K562 (cell line): ENCODE measurements around the gene FAM83B. TPM values are rescaled to one million over a fixed set of nuclear protein-coding genes. Genes with fewer than 3 reads are reported as not detected.

Source experiments
- ATAC-seq: fragments of 200-7000 bp; cut with Tn5 transposase; 3 replicates; pipeline ENCODE4 v1.9.1; 2020; ENCODE audit warnings: moderate library complexity
- BruUV-seq: library from RNA; stranded (reverse); fragments of 400-500 nt; replicated peaks from 2 replicates; lab custom pipeline; 2021; lab: Mats Ljungman, UMichigan
- CTCF ChIA-PET: fragments of 300-600 bp; formaldehyde crosslinking; extraction: SDS; loops from one replicate; lab custom pipeline; 2021; ENCODE audit warnings: low intra/inter-chr PET ratio; lab: Yijun Ruan, JAX
- POLR2A ChIA-PET: fragments of 300-600, 350-650 bp; sonication (Branson Sonifier 250); formaldehyde crosslinking; extraction: SDS; loops from one replicate; lab custom pipeline; 2021; ENCODE audit warnings: antibody characterized with exemption, inconsistent platforms; lab: Yijun Ruan, JAX
- DNase-seq, 4 experiments: peaks; one replicate each; pipeline versions ENCODE4 v3.0.0 to v3.0.0-alpha.2; 2011 to 2018; ENCODE audit warnings: low spot score in 3 of 4, mixed read lengths in 3 of 4; ENCODE audit errors: extremely low read depth in 1 of 4
- FAIRE-seq: peaks from 2 replicates; lab custom pipeline; 2011; peaks lifted over from hg19 to GRCh38; lab: Jason Lieb, UNC
- H2AFZ ChIP-seq: 2 replicates; pipeline ENCODE4 v1.6.0; 2011; ENCODE audit warnings: low read depth, low read length, control low read depth, inconsistent platforms
- H3K27ac ChIP-seq: fragments of 200-600 bp; 3 replicates; pipeline ENCODE4 v1.8.0; 2011; ENCODE audit warnings: low read depth, mild to moderate bottlenecking, control low read depth, inconsistent platforms, low read length, moderate library complexity, mixed read lengths; ENCODE audit errors: extremely low read depth
- H3K27me3 ChIP-seq, 2 experiments: fragments of 300-600 bp in 1 of 2; 2 replicates in 1 of 2; 3 replicates in 1 of 2; pipeline versions ENCODE4 v1.6.0 to v1.8.0; 2011; ENCODE audit warnings: inconsistent platforms in 2 of 2, low read length in 2 of 2, mild to moderate bottlenecking in 1 of 2, mixed read lengths in 1 of 2, moderate library complexity in 1 of 2; ENCODE audit not compliant: control insufficient read depth in 2 of 2, insufficient read depth in 2 of 2
- H3K36me3 ChIP-seq: fragments of 300-600 bp; 3 replicates; pipeline ENCODE4 v1.8.0; 2011; ENCODE audit warnings: mild to moderate bottlenecking, low read length, inconsistent platforms; ENCODE audit not compliant: control insufficient read depth, insufficient read depth
- H3K4me1 ChIP-seq, 2 experiments: fragments of 200-600 bp in 1 of 2; replicated peaks in 1 of 2; 2 replicates in 1 of 2; 3 replicates in 1 of 2; pipeline versions ENCODE4 v1.5.1 to v1.8.0; 2011; ENCODE audit warnings: inconsistent platforms in 2 of 2, low read length in 2 of 2, mild to moderate bottlenecking in 1 of 2, mixed read lengths in 1 of 2, moderate library complexity in 1 of 2; ENCODE audit not compliant: control insufficient read depth in 2 of 2, insufficient read depth in 2 of 2
- H3K4me2 ChIP-seq: 2 replicates; pipeline ENCODE4 v1.6.1; 2011; ENCODE audit warnings: low read length, control low read depth, inconsistent platforms, mixed read lengths; ENCODE audit not compliant: insufficient read depth
- H3K4me3 ChIP-seq: fragments of 200-600 bp; sonication (generic), shearing (Covaris generic); 2 replicates; pipeline ENCODE4 v1.5.1; 2016; ENCODE audit warnings: control low read depth, inconsistent platforms
- H3K79me2 ChIP-seq: fragments of 200-600 bp; 3 replicates; pipeline ENCODE4 v1.8.0; 2011; ENCODE audit warnings: low read length, inconsistent platforms; ENCODE audit not compliant: control insufficient read depth, insufficient read depth
- H3K9ac ChIP-seq, 2 experiments: 2 replicates each; pipeline versions ENCODE4 v1.6.0 to v1.6.1; 2011; ENCODE audit warnings: low read depth in 2 of 2, low read length in 2 of 2, control low read depth in 1 of 2, inconsistent platforms in 1 of 2, mild to moderate bottlenecking in 1 of 2, mixed read lengths in 1 of 2; ENCODE audit not compliant: insufficient read depth in 1 of 2
- H3K9me1 ChIP-seq: one replicate; pipeline ENCODE4 v1.6.0; 2011; ENCODE audit warnings: inconsistent platforms, mild to moderate bottlenecking, low read length, moderate library complexity; ENCODE audit not compliant: control insufficient read depth, insufficient read depth
- H3K9me3 ChIP-seq: replicated peaks from 2 replicates; pipeline ENCODE4 v1.5.1; 2011; ENCODE audit warnings: low read depth, low read length, inconsistent platforms; ENCODE audit not compliant: control insufficient read depth, insufficient read depth
- H4K20me1 ChIP-seq: replicated peaks from 2 replicates; pipeline ENCODE4 v1.6.1; 2011; ENCODE audit warnings: low read length, inconsistent platforms, mixed read lengths; ENCODE audit not compliant: control insufficient read depth, insufficient read depth
- BRF1 ChIP-seq: IDR thresholded peaks from 3 replicates; pipeline ENCODE4 v1.6.1; 2011; ENCODE audit warnings: borderline replicate concordance, mild to moderate bottlenecking; ENCODE audit not compliant: insufficient read length; ENCODE audit errors: extremely low read depth
- CTBP1 ChIP-seq: fragments of 450-650 bp; IDR thresholded peaks from 2 replicates; pipeline ENCODE4 v1.6.1; 2016; ENCODE audit warnings: borderline replicate concordance
- DIDO1 ChIP-seq: fragments of 450-650 bp; IDR thresholded peaks from 2 replicates; pipeline ENCODE4 v1.6.1; 2016; ENCODE audit warnings: low read depth, missing biosample characterization, missing genetic modification characterization
- EGR1 ChIP-seq: fragments of 450-650 bp; conservative IDR thresholded peaks from 2 replicates; pipeline ENCODE4 v1.6.1; 2017; ENCODE audit warnings: mild to moderate bottlenecking
- ELF1 ChIP-seq: fragments of 200-800 bp; sonication (Bioruptor generic); IDR thresholded peaks from 2 replicates; pipeline ENCODE4 v1.6.1; 2016; ENCODE audit warnings: missing genetic modification characterization, missing compliant biosample characterization
- MTA2 ChIP-seq: fragments of 450-650 bp; IDR thresholded peaks from 2 replicates; pipeline ENCODE4 v1.6.1; 2016; ENCODE audit warnings: low read depth
- NFE2L1 ChIP-seq: fragments of 450-650 bp; IDR thresholded peaks from 2 replicates; pipeline ENCODE4 v1.6.1; 2016; ENCODE audit warnings: missing genetic modification characterization, low read depth, mild to moderate bottlenecking, missing compliant biosample characterization, moderate library complexity, borderline replicate concordance
- POLR2B ChIP-seq: fragments of 450-650 bp; IDR thresholded peaks from 2 replicates; pipeline ENCODE4 v1.6.1; 2018; ENCODE audit warnings: low read depth; ENCODE audit not compliant: partially characterized antibody
- RCOR1 ChIP-seq, 2 experiments: IDR thresholded peaks; 2 replicates each; pipeline ENCODE4 v1.6.1; 2012; ENCODE audit warnings: low read depth in 2 of 2, low read length in 2 of 2, borderline replicate concordance in 1 of 2, improper control_type of control experiment in 1 of 2
- THRAP3 ChIP-seq: fragments of 450-650 bp; IDR thresholded peaks from 2 replicates; pipeline ENCODE4 v1.6.1; 2016; ENCODE audit warnings: mild to moderate bottlenecking, inconsistent platforms, borderline replicate concordance
- WHSC1 ChIP-seq: IDR thresholded peaks from one replicate; pipeline ENCODE4 v1.6.1; 2012; ENCODE audit warnings: low read length, control low read depth, inconsistent platforms
- ZBTB17 ChIP-seq: fragments of 450-650 bp; formaldehyde crosslinking; IDR thresholded peaks from 2 replicates; pipeline ENCODE4 v1.4.0; 2020; ENCODE audit warnings: mild to moderate bottlenecking
- ZNF184 ChIP-seq: sonication (generic); formaldehyde crosslinking; IDR thresholded peaks from 2 replicates; pipeline ENCODE4 v1.5.0; 2020; ENCODE audit warnings: missing genetic modification reagents
- ZNF212 ChIP-seq: fragments of 450-650 bp; formaldehyde crosslinking; IDR thresholded peaks from 2 replicates; pipeline ENCODE4 v1.4.0; 2020; ENCODE audit warnings: mild to moderate bottlenecking
- ZNF57 ChIP-seq: fragments of 450-650 bp; formaldehyde crosslinking; IDR thresholded peaks from 2 replicates; pipeline ENCODE4 v1.4.0; 2020; ENCODE audit warnings: mild to moderate bottlenecking, moderate library complexity
- WGBS: fragments of 100-300 bp; shearing (Covaris generic); methylation state at CpG from one replicate; pipeline ENCODE4 v1.1.6; 2016; ENCODE audit warnings: low coverage, mixed read lengths; ENCODE audit not compliant: insufficient coverage; ENCODE audit errors: missing lambda C conversion rate; 5-methylcytosine and 5-hydroxymethylcytosine counted together
- in situ Hi-C: fragments of 300-500 bp; cut with MboI; formaldehyde crosslinking; loops from 4 replicates; pipeline ENCODE4 v1.15.0; 2018; ENCODE audit warnings: inconsistent platforms, mixed read lengths
- intact Hi-C: fragments of 100-400 bp; cut with micrococcal nuclease; formaldehyde crosslinking; loops from 2 replicates; pipeline ENCODE4 v1.14.2; 2022
- polyA plus RNA-seq, 8 experiments: library from polyadenylated mRNA; depleted of rRNA in 4 of 8; stranded (reverse) in 5 of 8; unstranded in 3 of 8; fragments of >200 nt; fragmentation: Nextera tagmentation in 2 of 8; fragmentation: Illumina TruSeq in 1 of 8; extraction: Ambion mirVana in 2 of 8; extraction: Trizol in 1 of 8; gene quantifications; 2 replicates each; pipeline versions ENCODE4 v1.2.1 to v1.2.3, GENCODE V29; 2011 to 2014; ENCODE audit warnings: inconsistent platforms in 1 of 8, missing spikeins in 1 of 8
- total RNA-seq, 7 experiments: library from RNA; depleted of rRNA in 6 of 7; stranded (reverse); fragments of >200 nt in 6 of 7; fragmentation: Illumina TruSeq in 2 of 7; extraction: Trizol in 2 of 7; gene quantifications; 2 replicates each; pipeline versions ENCODE4 v1.2.1 to v1.2.3, GENCODE V29; 2011 to 2021; ENCODE audit warnings: low replicate concordance in 1 of 7
- TF ChIP-seq, protein P1 (sequence below), 2 experiments: fragments of 450-650 bp in 1 of 2; sonication (generic) in 1 of 2; formaldehyde crosslinking in 1 of 2; IDR thresholded peaks in 1 of 2; conservative IDR thresholded peaks in 1 of 2; 2 replicates each; pipeline versions ENCODE4 v1.6.1 to v1.8.1; 2016 to 2023; ENCODE audit warnings: mild to moderate bottlenecking in 2 of 2, moderate library complexity in 2 of 2, inconsistent platforms in 1 of 2, missing genetic modification reagents in 1 of 2
- TF ChIP-seq, protein P2 (sequence below): IDR thresholded peaks from 2 replicates; pipeline ENCODE4 v1.6.1; 2011; ENCODE audit not compliant: insufficient read length; ENCODE audit errors: extremely low read depth
- TF ChIP-seq, protein P3 (sequence below): sonication (generic); formaldehyde crosslinking; IDR thresholded peaks from 2 replicates; pipeline ENCODE4 v1.8.1; 2023; ENCODE audit warnings: mild to moderate bottlenecking, missing genetic modification reagents
- TF ChIP-seq, protein P4 (sequence below): fragments of 450-650 bp; conservative IDR thresholded peaks from 2 replicates; pipeline ENCODE4 v1.6.1; 2016; ENCODE audit warnings: missing genetic modification characterization, low read depth, mild to moderate bottlenecking, control low read depth, missing compliant biosample characterization

FAM83B gene
- total and polyA plus RNA-seq, 9 of the 15 experiments (the other 6 are each of a cell fraction or from before 2014, with no cell fraction given), result not detected

DNA sequence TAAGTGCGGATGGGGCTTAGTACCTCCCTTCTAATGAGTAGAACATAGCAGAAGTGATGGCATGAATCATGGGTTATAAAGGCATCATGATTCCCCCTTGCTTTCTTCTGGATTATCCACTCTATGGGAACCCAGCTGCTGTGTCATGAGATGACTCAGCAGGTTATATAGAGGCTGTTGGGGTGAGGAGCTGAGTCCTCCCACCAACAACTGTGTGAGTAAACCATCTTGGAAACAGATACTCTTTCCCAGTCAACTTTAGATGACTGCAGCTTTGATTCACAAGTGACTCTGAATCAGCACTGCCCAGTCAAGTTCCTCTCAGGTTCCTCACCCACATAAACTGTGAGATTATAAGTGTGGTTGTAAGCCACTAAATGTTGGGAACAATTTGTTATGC is 46.3 kb downstream of the FAM83B start:
- no peak for DNase-seq
- no TSS peak for BruUV-seq
- no peak overlapping the region for H3K27ac ChIP-seq
- in situ Hi-C loops (no loop called here), intact Hi-C loops (no loop called here)
- 0% methylated on average over 1 of the region's 1 CpG for WGBS
- H3K4me2 ChIP-seq, result no peak overlapping the region
- H3K4me3 ChIP-seq, result no peak overlapping the region
- ChIA-PET POLR2A (no interaction called here), CTCF (no interaction called here)
- H3K9me3 ChIP-seq, result no peaks in the 10 kb centered on the region
- TF ChIP-seq THRAP3 (no peak), RCOR1 (IDR thresholded peaks at IDR 0.05; ENCODE audit: borderline replicate concordance in 1 of 2, low read depth in 2 of 2, low read length in 2 of 2) (no peak), NFE2L1 (tag) (no peak), MTA2 (no peak), BRF1 (no peak), EGR1 (no peak), ZNF212 (CRISPR knock-in tag) (no peak), WHSC1 (no peak), ZNF184 (no peak), CTBP1 (no peak), ZNF57 (CRISPR knock-in tag) (no peak), ZBTB17 (no peak), POLR2B (no peak), ELF1 (no peak), DIDO1 (tag) (no peak)
- TF ChIP-seq, protein P1, sequence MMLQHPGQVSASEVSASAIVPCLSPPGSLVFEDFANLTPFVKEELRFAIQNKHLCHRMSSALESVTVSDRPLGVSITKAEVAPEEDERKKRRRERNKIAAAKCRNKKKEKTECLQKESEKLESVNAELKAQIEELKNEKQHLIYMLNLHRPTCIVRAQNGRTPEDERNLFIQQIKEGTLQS (IDR thresholded peaks at IDR 0.05), result no peak
- TF ChIP-seq, protein P1 (CRISPR knock-in tag; conservative IDR thresholded peaks at IDR 0.05), result no peak
- TF ChIP-seq, protein P2, sequence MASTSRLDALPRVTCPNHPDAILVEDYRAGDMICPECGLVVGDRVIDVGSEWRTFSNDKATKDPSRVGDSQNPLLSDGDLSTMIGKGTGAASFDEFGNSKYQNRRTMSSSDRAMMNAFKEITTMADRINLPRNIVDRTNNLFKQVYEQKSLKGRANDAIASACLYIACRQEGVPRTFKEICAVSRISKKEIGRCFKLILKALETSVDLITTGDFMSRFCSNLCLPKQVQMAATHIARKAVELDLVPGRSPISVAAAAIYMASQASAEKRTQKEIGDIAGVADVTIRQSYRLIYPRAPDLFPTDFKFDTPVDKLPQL, result no peak
- TF ChIP-seq, protein P3, sequence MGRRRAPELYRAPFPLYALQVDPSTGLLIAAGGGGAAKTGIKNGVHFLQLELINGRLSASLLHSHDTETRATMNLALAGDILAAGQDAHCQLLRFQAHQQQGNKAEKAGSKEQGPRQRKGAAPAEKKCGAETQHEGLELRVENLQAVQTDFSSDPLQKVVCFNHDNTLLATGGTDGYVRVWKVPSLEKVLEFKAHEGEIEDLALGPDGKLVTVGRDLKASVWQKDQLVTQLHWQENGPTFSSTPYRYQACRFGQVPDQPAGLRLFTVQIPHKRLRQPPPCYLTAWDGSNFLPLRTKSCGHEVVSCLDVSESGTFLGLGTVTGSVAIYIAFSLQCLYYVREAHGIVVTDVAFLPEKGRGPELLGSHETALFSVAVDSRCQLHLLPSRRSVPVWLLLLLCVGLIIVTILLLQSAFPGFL (CRISPR knock-in tag), result no peak
- TF ChIP-seq, protein P4, sequence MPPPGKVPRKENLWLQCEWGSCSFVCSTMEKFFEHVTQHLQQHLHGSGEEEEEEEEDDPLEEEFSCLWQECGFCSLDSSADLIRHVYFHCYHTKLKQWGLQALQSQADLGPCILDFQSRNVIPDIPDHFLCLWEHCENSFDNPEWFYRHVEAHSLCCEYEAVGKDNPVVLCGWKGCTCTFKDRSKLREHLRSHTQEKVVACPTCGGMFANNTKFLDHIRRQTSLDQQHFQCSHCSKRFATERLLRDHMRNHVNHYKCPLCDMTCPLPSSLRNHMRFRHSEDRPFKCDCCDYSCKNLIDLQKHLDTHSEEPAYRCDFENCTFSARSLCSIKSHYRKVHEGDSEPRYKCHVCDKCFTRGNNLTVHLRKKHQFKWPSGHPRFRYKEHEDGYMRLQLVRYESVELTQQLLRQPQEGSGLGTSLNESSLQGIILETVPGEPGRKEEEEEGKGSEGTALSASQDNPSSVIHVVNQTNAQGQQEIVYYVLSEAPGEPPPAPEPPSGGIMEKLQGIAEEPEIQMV (tag), result no peak
- H3K36me3 ChIP-seq, result no peaks in the 10 kb centered on the region
- H4K20me1 ChIP-seq, result no peaks in the 10 kb centered on the region
- H3K9me1 ChIP-seq, result no peaks in the 10 kb centered on the region
- FAIRE-seq, result no peak
- H3K79me2 ChIP-seq, result no peaks in the 10 kb centered on the region
- H2AFZ ChIP-seq, result no peak overlapping the region
- no peak for ATAC-seq
- H3K4me1 ChIP-seq, result no peaks in the 10 kb centered on the region
- no peak overlapping the region for H3K9ac ChIP-seq
- H3K27me3 ChIP-seq, result no peaks in the 10 kb centered on the region
